Measurements from ENCODE around the gene USH1G.

The USH1G gene

DNA sequence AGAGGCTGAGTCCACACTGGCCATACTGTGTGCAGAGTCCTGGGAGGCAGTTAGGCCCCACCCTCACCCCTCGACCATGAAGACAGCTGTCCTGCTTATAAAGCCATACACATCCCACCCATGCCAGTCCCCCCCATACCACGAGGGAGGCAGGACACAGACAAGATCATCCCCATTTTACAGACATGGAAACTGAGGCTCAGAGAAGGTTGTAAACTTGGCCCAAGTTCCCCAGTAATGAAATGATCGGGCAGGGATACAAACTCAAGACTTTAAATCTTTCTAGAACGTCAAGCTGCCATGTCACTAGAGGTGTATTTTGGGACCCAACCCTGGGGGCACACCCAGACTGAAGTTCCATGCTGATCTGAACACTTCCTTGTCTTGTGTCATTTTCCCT is 33.0 kb upstream of the USH1G start:
- Histone ChIP-seq H3K27ac (no peak overlapping the region), H3K9me3 (peaks cover 7% of the 10 kb centered on the region), H3K27me3 (peaks cover 53% of the 10 kb centered on the region), H3K4me1 (ENCODE audit: control insufficient read depth in 1 of 2, insufficient read depth in 1 of 2, low read depth in 1 of 2, low read length in 1 of 2) (no peaks in the 10 kb centered on the region), H3K4me3 (ENCODE audit: low read depth in 1 of 2, low read length in 1 of 2) (no peak overlapping the region), H3K36me3 (no peaks in the 10 kb centered on the region)
- TF ChIP-seq CTCF (IDR thresholded peaks at IDR 0.05): no peak

- TF ChIP-seq CTCF (IDR thresholded peaks at IDR 0.05): no peak
- H3K27me3 ChIP-seq: peaks cover 45% of the 10 kb centered on the region
Observed at GRCh38 chr17:74954665-74955421, 31.8 kb upstream of the USH1G start.

GRCh38 chr17:74954115-74954514 is 31.1 kb upstream of the USH1G start:
- H3K27ac ChIP-seq: no peak overlapping the region
- H3K36me3 ChIP-seq: no peaks in the 10 kb centered on the region
- no peaks in the 10 kb centered on the region for H3K4me1 ChIP-seq (ENCODE audit: control insufficient read depth in 1 of 2, insufficient read depth in 1 of 2, low read depth in 1 of 2, low read length in 1 of 2)
- H3K9me3 ChIP-seq: peaks cover 7% of the 10 kb centered on the region
- H3K27me3 ChIP-seq: peaks cover 45% of the 10 kb centered on the region
- H3K4me3 ChIP-seq (ENCODE audit: low read depth in 1 of 2, low read length in 1 of 2): no peak overlapping the region
- TF ChIP-seq CTCF (IDR thresholded peaks at IDR 0.05): no peak

More at GRCh38 chr17:74954665-74955421, 31.8 kb upstream of the USH1G start:
- Histone ChIP-seq H3K27ac (no peak overlapping the region), H3K4me1 (ENCODE audit: control insufficient read depth in 1 of 2, insufficient read depth in 1 of 2, low read depth in 1 of 2, low read length in 1 of 2) (no peaks in the 10 kb centered on the region), H3K4me3 (ENCODE audit: low read depth in 1 of 2, low read length in 1 of 2) (no peak overlapping the region), H3K9me3 (peaks cover 7% of the 10 kb centered on the region), H3K36me3 (no peaks in the 10 kb centered on the region)

GRCh38 chr17:74953134-74953687 is 30.2 kb upstream of the USH1G start:
- peaks cover 46% of the 10 kb centered on the region for H3K27me3 ChIP-seq
- no peak overlapping the region for H3K4me3 ChIP-seq (ENCODE audit: low read depth in 1 of 2, low read length in 1 of 2)
- H3K36me3 ChIP-seq: no peaks in the 10 kb centered on the region
- no peak overlapping the region for H3K27ac ChIP-seq
- H3K9me3 ChIP-seq: peaks cover 7% of the 10 kb centered on the region
- no peaks in the 10 kb centered on the region for H3K4me1 ChIP-seq (ENCODE audit: control insufficient read depth in 1 of 2, insufficient read depth in 1 of 2, low read depth in 1 of 2, low read length in 1 of 2)
- TF ChIP-seq CTCF (IDR thresholded peaks at IDR 0.05): no peak

DNA sequence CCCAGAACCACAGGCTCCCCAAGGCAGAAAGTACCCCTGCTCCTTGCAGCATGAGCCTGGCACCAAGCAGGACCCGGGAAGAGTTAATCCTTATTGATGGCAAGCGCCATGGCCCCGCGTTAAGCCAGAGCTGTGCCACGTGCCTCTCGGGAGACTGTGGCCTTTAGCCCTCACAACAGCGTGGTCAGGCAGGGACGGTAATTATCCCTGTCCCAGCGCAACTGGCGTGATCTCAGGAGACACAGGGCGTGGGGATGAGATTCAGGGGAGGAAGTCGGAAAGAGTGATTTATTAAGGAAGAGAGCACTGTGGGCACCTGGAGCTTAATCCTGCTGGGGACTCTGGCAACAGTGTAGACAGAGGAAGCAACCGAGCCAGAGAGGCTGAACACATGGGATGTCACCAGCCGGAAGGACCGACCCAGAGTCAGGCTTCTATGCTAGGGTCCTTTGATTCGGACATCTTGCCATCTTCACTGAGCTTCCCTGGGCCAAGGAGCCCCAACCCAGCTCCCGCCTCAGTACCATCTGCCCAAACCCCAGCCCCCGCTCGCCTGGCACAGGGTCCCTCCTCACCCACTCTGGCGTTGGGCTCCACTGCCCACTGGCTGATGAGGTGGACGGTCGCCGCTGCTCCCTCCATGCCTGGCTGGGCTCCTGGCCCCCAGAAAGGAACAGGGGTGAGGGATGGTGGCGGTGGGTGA is 29.5 kb upstream of the USH1G start:
- no peak overlapping the region for H3K4me3 ChIP-seq (ENCODE audit: low read depth in 1 of 2, low read length in 1 of 2)
- no peaks in the 10 kb centered on the region for H3K4me1 ChIP-seq (ENCODE audit: control insufficient read depth in 1 of 2, insufficient read depth in 1 of 2, low read depth in 1 of 2, low read length in 1 of 2)
- TF ChIP-seq CTCF (IDR thresholded peaks at IDR 0.05): no peak
- peaks cover 7% of the 10 kb centered on the region for H3K9me3 ChIP-seq
- no peaks in the 10 kb centered on the region for H3K36me3 ChIP-seq
- peaks cover 44% of the 10 kb centered on the region for H3K27me3 ChIP-seq
- no peak overlapping the region for H3K27ac ChIP-seq
